ENCODE data around the gene SPATA24.
"Not testable (repeated sequence)": the region's sequence is repeated elsewhere in the genome, so short reads cannot be mapped to it uniquely, and the experiment has no call there.

SPATA24 gene

DNA sequence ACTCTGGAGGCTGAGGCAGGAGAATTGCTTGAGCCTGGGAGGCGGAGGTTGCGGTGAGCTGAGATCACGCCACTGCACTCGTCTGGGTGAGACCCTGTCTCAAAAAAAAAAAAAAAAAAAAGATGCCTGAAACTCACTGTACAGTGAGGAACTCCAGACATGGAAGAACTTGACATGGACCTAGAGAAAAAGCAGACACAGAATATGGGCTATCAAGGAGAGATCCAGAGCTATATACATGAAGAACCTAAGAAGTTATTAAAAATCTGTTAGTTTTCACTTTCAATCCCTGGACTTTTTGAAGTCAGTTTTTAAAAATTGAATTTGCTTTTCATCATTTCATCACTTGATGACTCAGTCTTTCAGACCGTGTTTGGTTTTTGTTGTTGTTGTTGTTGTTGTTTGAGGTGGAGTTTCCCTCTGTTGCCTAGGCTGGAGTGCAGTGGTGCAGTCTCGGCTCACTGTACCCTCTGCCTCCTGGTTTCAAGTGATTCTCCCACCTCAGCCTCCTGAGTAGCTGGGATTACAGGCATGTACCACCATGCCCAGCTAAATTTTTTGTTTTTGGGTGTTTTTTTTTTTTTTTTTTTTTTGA is 42.0 kb downstream of the SPATA24 start:
- Histone ChIP-seq H3K27ac (ENCODE audit: low read depth, low read length, severe bottlenecking) (no peak overlapping the region), H3K36me3 (ENCODE audit: control insufficient read depth, insufficient read depth, low read length) (peaks cover 73% of the 10 kb centered on the region), H3K4me3 (ENCODE audit: extremely low read depth, insufficient read depth, low read length, poor library complexity, severe bottlenecking) (no peak overlapping the region), H3K9me3 (ENCODE audit: control insufficient read depth, low read length) (no peaks in the 10 kb centered on the region), H3K4me1 (ENCODE audit: control insufficient read depth, insufficient read depth, low read length, poor library complexity, severe bottlenecking) (no peaks in the 10 kb centered on the region)
- 100% methylated on average over 1 to 4 of the region's 6 CpGs for WGBS, 2 experiments (ENCODE audit: insufficient coverage in 2 of 2)

GRCh38 chr5:139360384-139360783 is 43.5 kb downstream of the SPATA24 start:
- H3K4me3 ChIP-seq (ENCODE audit: extremely low read depth, insufficient read depth, low read length, poor library complexity, severe bottlenecking): no peak overlapping the region
- 95 to 97% methylated on average over 3 to 4 of the region's 4 CpGs for WGBS, 2 experiments (ENCODE audit: insufficient coverage in 2 of 2)
- H3K36me3 ChIP-seq (ENCODE audit: control insufficient read depth, insufficient read depth, low read length): peaks cover 67% of the 10 kb centered on the region
- H3K27ac ChIP-seq (ENCODE audit: low read depth, low read length, severe bottlenecking): no peak overlapping the region
- no peaks in the 10 kb centered on the region for H3K9me3 ChIP-seq (ENCODE audit: control insufficient read depth, low read length)
- no peaks in the 10 kb centered on the region for H3K4me1 ChIP-seq (ENCODE audit: control insufficient read depth, insufficient read depth, low read length, poor library complexity, severe bottlenecking)

GRCh38 chr5:139358064-139358463 is 45.8 kb downstream of the SPATA24 start:
- H3K36me3 ChIP-seq (ENCODE audit: control insufficient read depth, insufficient read depth, low read length): peaks cover 71% of the 10 kb centered on the region
- no peak overlapping the region for H3K4me3 ChIP-seq (ENCODE audit: extremely low read depth, insufficient read depth, low read length, poor library complexity, severe bottlenecking)
- no peak overlapping the region for H3K27ac ChIP-seq (ENCODE audit: low read depth, low read length, severe bottlenecking)
- no peaks in the 10 kb centered on the region for H3K4me1 ChIP-seq (ENCODE audit: control insufficient read depth, insufficient read depth, low read length, poor library complexity, severe bottlenecking)
- no peaks in the 10 kb centered on the region for H3K9me3 ChIP-seq (ENCODE audit: control insufficient read depth, low read length)

DNA sequence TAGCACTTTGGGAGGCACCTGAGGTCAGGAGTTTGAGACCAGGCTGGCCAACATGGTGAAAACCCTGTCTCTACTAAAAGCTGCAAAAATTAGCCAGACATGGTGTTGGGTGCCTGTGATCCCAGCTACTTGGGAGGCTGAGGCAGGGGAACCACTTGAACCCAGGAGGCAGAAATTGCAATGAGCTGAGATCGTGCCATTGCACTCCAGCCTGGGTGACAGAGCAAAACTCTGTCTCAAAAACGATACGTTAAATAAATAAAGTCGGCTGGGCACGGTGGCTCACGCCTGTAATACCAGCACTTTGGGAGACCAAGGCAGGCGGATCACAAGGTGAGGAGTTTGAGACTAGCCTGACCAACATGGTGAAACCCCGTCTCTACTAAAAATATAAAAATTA is 48.0 kb downstream of the SPATA24 start:
- H3K36me3 ChIP-seq (ENCODE audit: control insufficient read depth, insufficient read depth, low read length): peaks cover 74% of the 10 kb centered on the region
- whole genome bisulfite sequencing, 2 experiments (ENCODE audit: insufficient coverage in 2 of 2): 92 to 97% methylated on average over 7 to 8 of the region's 8 CpGs
- not testable (repeated sequence) for H3K9me3 ChIP-seq (ENCODE audit: control insufficient read depth, low read length); H3K4me1 ChIP-seq (ENCODE audit: control insufficient read depth, insufficient read depth, low read length, poor library complexity, severe bottlenecking); H3K4me3 ChIP-seq (ENCODE audit: extremely low read depth, insufficient read depth, low read length, poor library complexity, severe bottlenecking); H3K27ac ChIP-seq (ENCODE audit: low read depth, low read length, severe bottlenecking)

GRCh38 chr5:139354186-139354585 is 49.7 kb downstream of the SPATA24 start:
- H3K4me1 ChIP-seq (ENCODE audit: control insufficient read depth, insufficient read depth, low read length, poor library complexity, severe bottlenecking): no peaks in the 10 kb centered on the region
- peaks cover 65% of the 10 kb centered on the region for H3K36me3 ChIP-seq (ENCODE audit: control insufficient read depth, insufficient read depth, low read length)
- no peak overlapping the region for H3K4me3 ChIP-seq (ENCODE audit: extremely low read depth, insufficient read depth, low read length, poor library complexity, severe bottlenecking)
- no peak overlapping the region for H3K27ac ChIP-seq (ENCODE audit: low read depth, low read length, severe bottlenecking)
- no peaks in the 10 kb centered on the region for H3K9me3 ChIP-seq (ENCODE audit: control insufficient read depth, low read length)
- WGBS, 2 experiments (ENCODE audit: insufficient coverage in 2 of 2): 80 to 100% methylated on average over 1 of the region's 3 CpGs

GRCh38 chr5:139347863-139348262 is 56.0 kb downstream of the SPATA24 start:
- peaks cover 72% of the 10 kb centered on the region for H3K36me3 ChIP-seq (ENCODE audit: control insufficient read depth, insufficient read depth, low read length)

More at GRCh38 chr5:139347863-139348262, 56.0 kb downstream of the SPATA24 start:
- not testable (repeated sequence) for H3K4me3 ChIP-seq (ENCODE audit: extremely low read depth, insufficient read depth, low read length, poor library complexity, severe bottlenecking); H3K4me1 ChIP-seq (ENCODE audit: control insufficient read depth, insufficient read depth, low read length, poor library complexity, severe bottlenecking); H3K9me3 ChIP-seq (ENCODE audit: control insufficient read depth, low read length); H3K27ac ChIP-seq (ENCODE audit: low read depth, low read length, severe bottlenecking)
- WGBS, 2 experiments (ENCODE audit: insufficient coverage in 2 of 2): 92 to 95% methylated on average over 4 to 8 of the region's 9 CpGs

Data from mesodermal cell (in vitro differentiated cells).